HL-60 (cell line): ENCODE data around the gene GABRB1.

Source experiments
- CTCF ChIP-seq: IDR thresholded peaks from one replicate; pipeline ENCODE4 v1.5.1; 2011; ENCODE audit warnings: low read length, control low read depth, inconsistent platforms; ENCODE audit not compliant: insufficient read depth
- GABPA ChIP-seq: IDR thresholded peaks from 2 replicates; pipeline ENCODE4 v1.6.1; 2012; ENCODE audit warnings: low read depth

GRCh38 chr4:47194036-47194737 lies 162.8 kb downstream of the GABRB1 start:
- TF ChIP-seq CTCF (no peak), GABPA (no peak)
